Loucy (cell line): ENCODE results near the gene CRYZ.

ENCODE experiments used
- H2AFZ ChIP-seq: fragments of 200-600 bp; sonication (generic); 2 replicates; pipeline ENCODE4 v1.6.0; 2016; ENCODE audit warnings: antibody characterized with exemption, mild to moderate bottlenecking, low read length, moderate library complexity
- H3F3A ChIP-seq: fragments of 200-600 bp; 2 replicates; pipeline ENCODE4 v1.6.0; 2016; ENCODE audit warnings: antibody characterized with exemption, low read depth, mild to moderate bottlenecking
- H3K27me3 ChIP-seq: fragments of 200-600 bp; sonication (generic); 2 replicates; pipeline ENCODE4 v1.6.1; 2014; ENCODE audit warnings: low read length, mild to moderate bottlenecking; ENCODE audit not compliant: insufficient read depth, poor library complexity, severe bottlenecking
- H3K36me3 ChIP-seq: fragments of 200-600 bp; sonication (generic); 2 replicates; pipeline ENCODE4 v1.6.1; 2016; ENCODE audit warnings: low read length; ENCODE audit not compliant: insufficient read depth
- H3K4me1 ChIP-seq: fragments of 200-600 bp; sonication (generic); 2 replicates; pipeline ENCODE4 v1.5.1; 2014; ENCODE audit warnings: low read length, mild to moderate bottlenecking; ENCODE audit not compliant: insufficient read depth, poor library complexity, severe bottlenecking
- H3K4me2 ChIP-seq: fragments of 200-600 bp; sonication (generic); 2 replicates; pipeline ENCODE4 v1.6.0; 2014; ENCODE audit warnings: antibody characterized with exemption, low read length, low read depth, mild to moderate bottlenecking; ENCODE audit not compliant: poor library complexity, severe bottlenecking
- H3K4me3 ChIP-seq: fragments of 200-600 bp; sonication (generic); 2 replicates; pipeline ENCODE4 v1.5.1; 2014; ENCODE audit warnings: low read length, mild to moderate bottlenecking, mixed read lengths; ENCODE audit not compliant: poor library complexity, severe bottlenecking
- H3K79me2 ChIP-seq: fragments of 200-600 bp; sonication (generic); 2 replicates; pipeline ENCODE4 v1.6.1; 2014; ENCODE audit warnings: low read length; ENCODE audit not compliant: insufficient read depth
- H3K9ac ChIP-seq: fragments of 200-600 bp; sonication (generic); 2 replicates; pipeline ENCODE4 v1.6.0; 2014; ENCODE audit warnings: mild to moderate bottlenecking, low read depth, low read length, moderate library complexity; ENCODE audit not compliant: poor library complexity, severe bottlenecking
- H3K9me2 ChIP-seq: fragments of 200-600 bp; sonication (generic); replicated peaks from 2 replicates; pipeline ENCODE4 v1.6.1; 2016; ENCODE audit warnings: low read depth, low read length, mixed read lengths
- H3K9me3 ChIP-seq: fragments of 200-600 bp; sonication (generic); 2 replicates; pipeline ENCODE4 v1.6.1; 2014; ENCODE audit warnings: mild to moderate bottlenecking, antibody characterized with exemption, low read length, low read depth; ENCODE audit not compliant: insufficient read depth
- H4K20me1 ChIP-seq: fragments of 200-600 bp; sonication (generic); 2 replicates; pipeline ENCODE4 v1.6.0; 2014; ENCODE audit warnings: antibody characterized with exemption, low read length, mild to moderate bottlenecking; ENCODE audit not compliant: insufficient read depth, poor library complexity, severe bottlenecking
- EZH2phosphoT487 ChIP-seq: fragments of 200-600 bp; IDR thresholded peaks from 2 replicates; pipeline ENCODE4 v1.6.1; 2018; ENCODE audit warnings: antibody characterized with exemption, mild to moderate bottlenecking, moderate library complexity, borderline replicate concordance
- TF ChIP-seq, protein P1 (sequence below): fragments of 200-600 bp; sonication (generic); conservative IDR thresholded peaks from 2 replicates; pipeline ENCODE4 v1.5.1; 2014; ENCODE audit warnings: mild to moderate bottlenecking, antibody characterized with exemption, low read length

The CRYZ gene

GRCh38 chr1:74717626-74718025, 15.2 kb downstream of the CRYZ start:
- Histone ChIP-seq H3K4me1 (no peaks in the 10 kb centered on the region), H3K79me2 (no peaks in the 10 kb centered on the region), H3K4me2 (no peak overlapping the region), H4K20me1 (no peaks in the 10 kb centered on the region), H3K36me3 (peaks cover 44% of the 10 kb centered on the region; the same call in 1 of the 2 replicates), H3K9me3 (no peaks in the 10 kb centered on the region), H2AFZ (no peak overlapping the region), H3K9ac (no peak overlapping the region), H3K4me3 (no peak overlapping the region), H3K9me2 (no peaks in the 10 kb centered on the region), H3K27me3 (no peaks in the 10 kb centered on the region), H3F3A (no peaks in the 10 kb centered on the region)
- TF ChIP-seq, protein P1, sequence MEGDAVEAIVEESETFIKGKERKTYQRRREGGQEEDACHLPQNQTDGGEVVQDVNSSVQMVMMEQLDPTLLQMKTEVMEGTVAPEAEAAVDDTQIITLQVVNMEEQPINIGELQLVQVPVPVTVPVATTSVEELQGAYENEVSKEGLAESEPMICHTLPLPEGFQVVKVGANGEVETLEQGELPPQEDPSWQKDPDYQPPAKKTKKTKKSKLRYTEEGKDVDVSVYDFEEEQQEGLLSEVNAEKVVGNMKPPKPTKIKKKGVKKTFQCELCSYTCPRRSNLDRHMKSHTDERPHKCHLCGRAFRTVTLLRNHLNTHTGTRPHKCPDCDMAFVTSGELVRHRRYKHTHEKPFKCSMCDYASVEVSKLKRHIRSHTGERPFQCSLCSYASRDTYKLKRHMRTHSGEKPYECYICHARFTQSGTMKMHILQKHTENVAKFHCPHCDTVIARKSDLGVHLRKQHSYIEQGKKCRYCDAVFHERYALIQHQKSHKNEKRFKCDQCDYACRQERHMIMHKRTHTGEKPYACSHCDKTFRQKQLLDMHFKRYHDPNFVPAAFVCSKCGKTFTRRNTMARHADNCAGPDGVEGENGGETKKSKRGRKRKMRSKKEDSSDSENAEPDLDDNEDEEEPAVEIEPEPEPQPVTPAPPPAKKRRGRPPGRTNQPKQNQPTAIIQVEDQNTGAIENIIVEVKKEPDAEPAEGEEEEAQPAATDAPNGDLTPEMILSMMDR, result no peak
- TF ChIP-seq EZH2phosphoT487, result no peak

GRCh38 chr1:74716822-74717221, 16.0 kb downstream of the CRYZ start:
- Histone ChIP-seq H2AFZ (no peak overlapping the region), H3K4me3 (no peak overlapping the region), H3K36me3 (peaks cover 40% of the 10 kb centered on the region; the same call in 1 of the 2 replicates), H4K20me1 (no peaks in the 10 kb centered on the region), H3K9me3 (no peaks in the 10 kb centered on the region), H3K4me1 (no peaks in the 10 kb centered on the region), H3K9ac (no peak overlapping the region), H3F3A (no peaks in the 10 kb centered on the region), H3K79me2 (no peaks in the 10 kb centered on the region), H3K9me2 (no peaks in the 10 kb centered on the region), H3K4me2 (no peak overlapping the region), H3K27me3 (no peaks in the 10 kb centered on the region)
- TF ChIP-seq EZH2phosphoT487, result no peak
- TF ChIP-seq, protein P1, result no peak

DNA sequence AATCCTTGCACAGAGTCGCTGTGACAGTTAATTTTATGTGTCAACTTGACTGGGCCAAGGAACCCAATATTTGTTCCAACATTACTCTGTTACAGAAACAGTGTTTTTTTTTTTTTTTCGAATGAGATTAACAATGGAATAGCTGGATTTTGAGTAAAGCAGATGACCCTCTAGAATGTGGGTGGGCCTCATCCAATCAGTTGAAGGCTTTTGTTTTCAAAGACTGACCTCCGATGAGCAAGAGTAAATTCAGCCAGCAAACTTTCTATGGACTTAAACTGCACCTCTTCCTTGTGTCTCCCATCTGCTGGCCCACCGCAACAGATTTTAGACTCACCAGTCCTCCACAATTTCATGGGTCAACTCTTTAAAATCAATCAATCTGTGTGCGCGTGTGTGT, 17.0 kb downstream of the CRYZ start:
- H3K36me3 ChIP-seq, result peaks cover 34% of the 10 kb centered on the region; the same call in 1 of the 2 replicates
- no peaks in the 10 kb centered on the region for H3K9me2 ChIP-seq
- H3K4me2 ChIP-seq, result no peak overlapping the region
- H3K4me3 ChIP-seq, result no peak overlapping the region
- H3K27me3 ChIP-seq, result no peaks in the 10 kb centered on the region
- H3K4me1 ChIP-seq, result no peaks in the 10 kb centered on the region
- H3K9me3 ChIP-seq, result no peaks in the 10 kb centered on the region
- TF ChIP-seq EZH2phosphoT487, result no peak
- TF ChIP-seq, protein P1, result no peak
- no peaks in the 10 kb centered on the region for H3F3A ChIP-seq
- H4K20me1 ChIP-seq, result no peaks in the 10 kb centered on the region
- no peaks in the 10 kb centered on the region for H3K79me2 ChIP-seq
- H2AFZ ChIP-seq, result no peak overlapping the region
- H3K9ac ChIP-seq, result no peak overlapping the region
